Thoracic aorta (tissue), 2 donors: ENCODE results near the gene AGER. TPM values are rescaled to one million over a fixed set of nuclear protein-coding genes. Genes with fewer than 3 reads are reported as not detected.

ENCODE experiments used
- ATAC-seq: fragments of 150-250 bp; one replicate; pipeline ENCODE4 v1.8.0; 2017; ENCODE audit warnings: low read depth; ENCODE audit not compliant: insufficient number of reproducible peaks, low FRiP score
- DNase-seq: peaks from one replicate; pipeline ENCODE4 v3.0.0-alpha.2; 2020; ENCODE audit warnings: low spot score
- H3K27ac ChIP-seq, 2 donors: fragments of 200-600 bp; sonication (generic); 1 replicate in 1 of 2; 2 replicates in 1 of 2; pipeline ENCODE4 v1.5.1; 2016; ENCODE audit warnings: mild to moderate bottlenecking in 2 of 2, moderate library complexity in 2 of 2
- H3K27me3 ChIP-seq: fragments of 200-600 bp; sonication (generic); replicated peaks from 2 replicates; pipeline ENCODE4 v1.6.0; 2016; ENCODE audit warnings: mild to moderate bottlenecking; ENCODE audit not compliant: insufficient read depth
- H3K36me3 ChIP-seq: fragments of 200-600 bp; sonication (generic); one replicate; pipeline ENCODE4 v1.5.1; 2016
- H3K4me1 ChIP-seq, 2 donors: fragments of 200-600 bp; sonication (generic); 1 replicate in 1 of 2; 2 replicates in 1 of 2; pipeline versions ENCODE4 v1.5.1 to v1.6.0; 2016; ENCODE audit warnings: low read depth in 2 of 2, mild to moderate bottlenecking in 1 of 2; ENCODE audit not compliant: control insufficient read depth in 1 of 2
- H3K4me3 ChIP-seq: fragments of 200-600 bp; sonication (generic); 2 replicates; pipeline ENCODE4 v1.5.1; 2016; ENCODE audit warnings: mild to moderate bottlenecking
- H3K9me3 ChIP-seq: fragments of 200-600 bp; sonication (generic); 2 replicates; pipeline ENCODE4 v1.5.1; 2016
- total RNA-seq, 2 donors: library from RNA; depleted of rRNA; stranded (reverse); fragments of >200 nt; gene quantifications; one replicate each; pipeline versions ENCODE4 v1.1.0 to v1.2.3, GENCODE V29; 2016
- TF ChIP-seq, protein P1 (sequence below): fragments of 200-600 bp; sonication (generic); IDR thresholded peaks from one replicate; pipeline ENCODE4 v1.5.1; 2019; ENCODE audit warnings: antibody characterized with exemption

The AGER gene
- total RNA-seq, 2 donors from 2014 or later = 1.8 to 3.8 TPM

DNA sequence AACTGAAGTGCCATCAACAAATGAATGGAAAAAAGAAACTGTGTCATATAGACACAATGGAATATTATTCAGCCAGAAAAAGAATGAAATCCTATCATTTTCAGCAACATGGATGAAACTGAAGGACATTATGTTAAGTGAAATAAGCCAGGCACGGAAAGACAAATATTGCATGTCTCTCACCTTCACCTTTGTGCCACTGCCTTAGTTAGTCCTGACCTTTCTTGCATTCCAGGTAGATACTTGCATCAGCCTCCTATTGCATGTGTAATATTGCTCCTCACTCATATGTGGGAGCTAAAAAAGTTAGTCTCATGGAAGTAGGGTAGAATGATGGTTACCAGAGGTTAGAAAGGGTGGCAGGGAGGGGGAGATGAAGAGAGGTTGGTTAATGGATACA, 24.9 kb upstream of the AGER start:
- Histone ChIP-seq H3K36me3 (no peaks in the 10 kb centered on the region), H3K27ac (no peak overlapping the region), H3K4me3 (no peak overlapping the region), H3K27me3 (no peaks in the 10 kb centered on the region), H3K4me1 (no peaks in the 10 kb centered on the region), H3K9me3 (no peaks in the 10 kb centered on the region)
- DNase-seq = no peak
- TF ChIP-seq, protein P1, sequence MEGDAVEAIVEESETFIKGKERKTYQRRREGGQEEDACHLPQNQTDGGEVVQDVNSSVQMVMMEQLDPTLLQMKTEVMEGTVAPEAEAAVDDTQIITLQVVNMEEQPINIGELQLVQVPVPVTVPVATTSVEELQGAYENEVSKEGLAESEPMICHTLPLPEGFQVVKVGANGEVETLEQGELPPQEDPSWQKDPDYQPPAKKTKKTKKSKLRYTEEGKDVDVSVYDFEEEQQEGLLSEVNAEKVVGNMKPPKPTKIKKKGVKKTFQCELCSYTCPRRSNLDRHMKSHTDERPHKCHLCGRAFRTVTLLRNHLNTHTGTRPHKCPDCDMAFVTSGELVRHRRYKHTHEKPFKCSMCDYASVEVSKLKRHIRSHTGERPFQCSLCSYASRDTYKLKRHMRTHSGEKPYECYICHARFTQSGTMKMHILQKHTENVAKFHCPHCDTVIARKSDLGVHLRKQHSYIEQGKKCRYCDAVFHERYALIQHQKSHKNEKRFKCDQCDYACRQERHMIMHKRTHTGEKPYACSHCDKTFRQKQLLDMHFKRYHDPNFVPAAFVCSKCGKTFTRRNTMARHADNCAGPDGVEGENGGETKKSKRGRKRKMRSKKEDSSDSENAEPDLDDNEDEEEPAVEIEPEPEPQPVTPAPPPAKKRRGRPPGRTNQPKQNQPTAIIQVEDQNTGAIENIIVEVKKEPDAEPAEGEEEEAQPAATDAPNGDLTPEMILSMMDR = no peak
- no peak for ATAC-seq

DNA sequence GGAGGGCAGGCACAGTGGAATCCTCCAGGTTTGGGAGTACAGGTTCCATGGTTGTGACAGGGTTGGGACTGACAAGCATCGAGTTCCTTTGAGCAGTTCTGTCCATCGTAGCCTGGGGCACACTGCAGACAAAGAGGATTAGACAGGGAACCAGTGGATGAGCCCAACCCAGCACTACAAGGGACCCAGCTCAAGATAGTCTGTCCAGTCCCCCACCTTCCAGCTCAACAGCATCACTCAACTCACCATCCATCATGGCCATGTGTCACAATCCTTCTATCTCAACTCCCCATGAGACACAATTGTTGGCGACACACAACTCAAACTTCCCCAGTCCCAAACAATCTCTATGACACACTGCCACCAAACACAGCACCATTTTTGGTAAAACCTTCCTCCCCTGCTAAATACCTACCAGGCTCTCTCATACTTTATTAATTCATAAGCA, 20.2 kb upstream of the AGER start:
- Histone ChIP-seq H3K27me3 (no peaks in the 10 kb centered on the region), H3K36me3 (no peaks in the 10 kb centered on the region), H3K27ac (no peak overlapping the region), H3K4me3 (no peak overlapping the region), H3K4me1 (no peaks in the 10 kb centered on the region), H3K9me3 (no peaks in the 10 kb centered on the region)
- TF ChIP-seq, protein P1 = no peak
- DNase-seq (no peak), ATAC-seq (no peak)

DNA sequence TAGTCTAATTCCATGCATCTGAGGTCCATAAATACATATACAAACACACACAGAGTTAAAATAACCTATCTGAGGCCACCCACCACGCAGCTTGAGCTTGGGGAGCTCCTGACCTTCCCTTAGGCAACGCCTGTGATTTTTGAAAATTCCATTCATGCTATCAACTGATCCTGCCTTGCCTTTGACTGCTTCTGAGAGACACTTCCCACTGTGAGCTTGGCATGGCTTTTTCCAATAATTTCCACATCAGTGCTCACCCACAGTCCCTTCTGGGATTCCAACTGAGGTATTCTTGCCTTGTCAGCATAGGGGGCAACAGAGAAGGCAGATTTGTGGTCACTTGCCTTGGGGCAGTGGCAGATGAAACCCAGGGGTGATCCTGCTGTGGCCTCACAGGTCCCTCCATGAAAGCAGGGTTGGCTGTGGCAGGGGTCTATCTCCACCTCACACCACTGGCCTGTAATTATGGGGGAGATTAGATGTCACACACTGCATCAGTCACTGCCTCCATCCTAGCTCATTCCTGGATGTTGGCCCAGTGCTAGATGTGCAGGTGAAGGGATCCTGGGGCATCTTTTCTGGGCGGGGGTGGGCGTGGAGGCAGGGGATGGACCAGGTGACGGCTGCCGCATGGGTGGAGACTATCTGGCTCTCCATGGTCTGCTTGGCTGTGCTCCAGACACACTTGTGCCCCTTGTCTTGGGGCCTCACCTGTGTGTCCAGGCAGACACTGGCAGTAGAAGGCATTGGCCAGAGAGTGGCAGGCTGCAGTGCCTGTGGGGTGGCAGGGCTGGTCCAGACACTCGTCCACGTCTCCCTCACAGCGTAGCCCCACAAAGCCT, 19.6 kb upstream of the AGER start:
- TF ChIP-seq, protein P1 = no peak
- no peaks in the 10 kb centered on the region for H3K27me3 ChIP-seq
- no peaks in the 10 kb centered on the region for H3K9me3 ChIP-seq
- no peaks in the 10 kb centered on the region for H3K4me1 ChIP-seq
- H3K4me3 ChIP-seq = no peak overlapping the region
- ATAC-seq (no peak), DNase-seq (no peak)
- no peaks in the 10 kb centered on the region for H3K36me3 ChIP-seq
- H3K27ac ChIP-seq = no peak overlapping the region

DNA sequence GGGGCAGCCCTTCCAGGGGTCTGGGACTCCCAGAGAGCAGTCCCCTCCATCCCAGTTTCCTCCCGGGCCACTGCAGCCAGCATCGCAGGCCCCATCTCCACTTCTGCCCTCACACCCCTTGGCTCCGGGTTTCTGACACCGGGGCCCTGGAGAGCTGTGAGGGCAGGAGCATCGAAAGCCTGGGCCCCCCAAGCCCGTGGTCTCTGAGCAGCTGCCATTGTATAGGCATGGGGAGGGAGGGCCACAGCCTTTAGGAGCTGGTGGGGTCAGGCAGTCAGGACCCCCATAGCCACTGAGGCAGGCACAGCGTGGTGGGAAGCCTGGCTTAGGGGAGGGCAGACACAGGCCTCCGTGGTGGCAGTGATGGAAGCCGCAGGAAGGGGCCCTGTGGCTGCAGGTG, 18.1 kb upstream of the AGER start:
- H3K27me3 ChIP-seq = no peaks in the 10 kb centered on the region
- no peak overlapping the region for H3K27ac ChIP-seq
- peaks cover 2 to 3% of the 10 kb centered on the region in 2 donors for H3K4me1 ChIP-seq
- no peak for DNase-seq
- H3K36me3 ChIP-seq = no peaks in the 10 kb centered on the region
- H3K4me3 ChIP-seq = no peak overlapping the region
- ATAC-seq = no peak
- TF ChIP-seq, protein P1 = no peak
- no peaks in the 10 kb centered on the region for H3K9me3 ChIP-seq

DNA sequence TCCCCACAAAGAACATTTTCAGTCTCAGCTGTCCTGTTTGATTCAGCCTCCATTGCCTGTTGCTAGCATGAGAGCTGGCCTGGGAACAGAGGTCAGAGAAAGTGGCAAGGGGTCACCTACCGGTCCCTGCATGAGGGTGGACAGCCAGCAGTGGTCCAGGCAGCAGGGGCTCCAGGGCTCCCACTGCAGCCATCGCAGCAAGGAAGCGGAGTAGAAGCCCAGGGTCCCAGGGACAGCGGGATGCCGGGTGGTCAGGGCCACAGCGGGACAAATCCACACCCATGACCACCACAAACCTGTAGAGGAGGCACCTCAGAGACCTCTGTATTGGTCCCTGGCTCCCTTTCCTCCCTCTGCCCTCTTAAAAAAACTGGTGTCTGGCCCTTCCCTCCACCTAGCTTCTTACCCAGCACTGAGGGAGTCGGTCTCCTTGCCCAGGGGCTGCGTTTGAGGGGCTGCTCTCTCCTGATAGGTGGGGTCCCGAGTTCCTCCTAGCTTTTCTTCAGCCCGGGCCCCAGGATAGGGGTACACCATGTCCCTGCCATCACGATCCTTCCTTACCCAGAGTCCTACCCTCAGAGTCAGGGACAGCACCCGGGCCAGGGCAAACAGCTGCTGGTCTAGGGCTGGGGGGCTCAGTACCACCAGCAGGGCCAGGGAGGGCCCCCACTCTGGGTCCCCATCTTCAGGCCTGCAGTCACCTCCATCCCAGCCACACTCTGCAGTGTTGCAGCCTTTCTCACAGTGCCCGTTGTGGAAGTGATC, 16.8 kb upstream of the AGER start:
- Histone ChIP-seq H3K27me3 (no peaks in the 10 kb centered on the region), H3K27ac (no peak overlapping the region), H3K9me3 (no peaks in the 10 kb centered on the region), H3K4me1 (peaks cover 7 to 9% of the 10 kb centered on the region in 2 donors), H3K36me3 (no peaks in the 10 kb centered on the region), H3K4me3 (no peak overlapping the region)
- no peak for ATAC-seq
- TF ChIP-seq, protein P1 = no peak
- no peak for DNase-seq
